ENCODE data around the gene TCEA2. TPM values are rescaled to one million over a fixed set of nuclear protein-coding genes. Genes with fewer than 3 reads are reported as not detected.

Gene TCEA2
- total RNA-seq, 6 experiments from 2014 or later: 14.8 to 45.6 (median 28.6) TPM

GRCh38 chr20:64104667-64105451, 41.9 kb downstream of the TCEA2 start:
- intact Hi-C loops (cut with DNase I): no loop called here
- DNase-seq: peak; percentile 13 to 40 (median 40)

DNA sequence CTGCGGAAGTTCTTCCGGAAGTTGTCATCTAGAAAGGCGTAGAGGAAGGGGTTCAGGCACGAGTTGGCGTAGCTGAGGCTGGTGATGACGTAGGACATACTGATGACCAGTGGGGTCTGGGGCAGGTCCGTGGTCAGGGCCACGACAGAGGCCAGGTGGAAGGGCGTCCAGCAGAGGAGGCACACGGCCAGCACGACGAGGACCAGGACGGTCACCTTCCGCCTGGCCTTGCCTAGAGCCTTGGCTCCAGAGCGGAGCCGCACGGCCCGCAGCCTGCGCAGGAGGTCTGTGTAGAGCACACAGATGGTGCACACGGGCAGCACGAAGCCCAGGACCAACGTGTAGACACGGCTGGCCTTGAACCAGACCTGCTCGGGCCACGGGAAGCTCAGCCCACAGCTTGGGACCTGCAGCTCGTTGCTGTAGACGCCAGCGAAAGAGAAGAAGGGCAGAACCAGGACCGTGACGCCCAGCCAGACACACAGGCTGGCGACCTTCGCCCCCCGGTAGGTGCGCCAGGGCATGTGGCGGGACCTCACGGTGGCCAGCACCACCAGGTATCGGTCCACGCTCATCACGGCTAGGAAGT, 42.9 kb downstream of the TCEA2 start:
- peaks cover 0 to 5% (median 0%) of the 10 kb centered on the region in 4 donors for H3K4me1 ChIP-seq
- ATAC-seq (no peak), DNase-seq (peak in 1 of 3 donors; percentile 43)
- WGBS (ENCODE audit: insufficient coverage, low coverage, low lambda C conversion rate, missing lambda C conversion rate): 60% methylated on average over 2 of the region's 39 CpGs
- no peak for TF ChIP-seq POLR2A (IDR thresholded peaks at IDR 0.05)
- no peak for TF ChIP-seq CTCF (IDR thresholded peaks at IDR 0.05)
- peaks cover 0 to 9% of the 10 kb centered on the region in 2 donors for H3K27me3 ChIP-seq
- no peaks in the 10 kb centered on the region for H3K9me3 ChIP-seq
- H3K36me3 ChIP-seq: no peaks in the 10 kb centered on the region
- no peak overlapping the region for H3K4me3 ChIP-seq
- H3K27ac ChIP-seq: no peak overlapping the region
- intact Hi-C loops (cut with DNase I): no loop called here

More at GRCh38 chr20:64104667-64105451, 41.9 kb downstream of the TCEA2 start:
- Histone ChIP-seq H3K9me3 (no peaks in the 10 kb centered on the region), H3K36me3 (no peaks in the 10 kb centered on the region), H3K4me3 (no peak overlapping the region), H3K27me3 (peaks cover 0 to 9% of the 10 kb centered on the region in 2 donors), H3K27ac (no peak overlapping the region), H3K4me1 (peaks cover 0 to 5% (median 0%) of the 10 kb centered on the region in 4 donors)
- 77% methylated on average over 8 of the region's 25 CpGs for WGBS (ENCODE audit: insufficient coverage, low coverage, low lambda C conversion rate, missing lambda C conversion rate)
- TF ChIP-seq CTCF (IDR thresholded peaks at IDR 0.05) (no peak), POLR2A (IDR thresholded peaks at IDR 0.05) (no peak)
- no peak for ATAC-seq

DNA sequence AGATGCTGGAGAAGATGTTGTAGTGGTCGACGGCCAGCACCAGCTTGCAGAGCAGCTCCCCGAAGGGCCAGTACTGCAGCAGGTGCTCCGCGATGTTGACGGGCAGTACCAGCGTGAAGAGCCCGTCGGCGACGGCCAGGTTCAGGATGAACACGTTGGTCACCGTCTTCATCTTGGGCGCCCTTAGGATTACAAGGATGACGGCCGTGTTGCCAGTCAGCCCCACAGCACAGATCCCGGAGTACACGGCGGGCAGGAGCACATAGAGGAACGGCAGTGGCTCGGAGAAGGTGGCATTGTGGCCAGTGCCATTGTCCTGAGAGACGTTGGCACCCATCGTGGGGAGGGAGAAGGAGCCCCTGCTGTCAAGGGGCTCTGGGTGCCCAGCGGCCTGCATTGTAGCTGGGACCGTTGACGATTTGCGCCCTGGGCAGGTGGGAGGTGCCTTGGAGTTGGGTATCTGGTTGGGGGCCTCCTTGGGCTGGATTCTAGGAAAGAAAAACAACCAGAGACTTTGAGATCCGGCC, 43.5 kb downstream of the TCEA2 start:
- ATAC-seq (no peak), DNase-seq (peak in 1 of 3 donors; percentile 38)
- 75% methylated on average over 6 of the region's 28 CpGs for WGBS (ENCODE audit: insufficient coverage, low coverage, low lambda C conversion rate, missing lambda C conversion rate)
- Histone ChIP-seq H3K27ac (no peak overlapping the region), H3K27me3 (peaks cover 0 to 4% of the 10 kb centered on the region in 2 donors), H3K36me3 (no peaks in the 10 kb centered on the region), H3K9me3 (no peaks in the 10 kb centered on the region), H3K4me1 (peaks cover 0 to 5% (median 0%) of the 10 kb centered on the region in 4 donors), H3K4me3 (no peak overlapping the region)
- TF ChIP-seq POLR2A (IDR thresholded peaks at IDR 0.05) (no peak), CTCF (IDR thresholded peaks at IDR 0.05) (no peak)
- intact Hi-C loops (cut with DNase I): no loop called here

GRCh38 chr20:64106981-64107735, 44.2 kb downstream of the TCEA2 start, which contains the start of gene NPBWR2:
NPBWR2 (minus strand) TSS chr20:64107565; CDS start chr20:64106831, 734 bp downstream.
- no peak for ATAC-seq
- intact Hi-C loops (cut with DNase I): no loop called here
- WGBS (ENCODE audit: insufficient coverage, low coverage, low lambda C conversion rate, missing lambda C conversion rate): no CpG with 5 or more reads among the region's 22 CpGs
- DNase-seq: peak in 1 of 3 donors; percentile 31
- TF ChIP-seq CTCF (IDR thresholded peaks at IDR 0.05) (no peak), POLR2A (IDR thresholded peaks at IDR 0.05) (no peak)
- H3K4me3 ChIP-seq: no peak within 1 kb of the TSS
- H3K27ac ChIP-seq: no peak within 1 kb of the TSS
- peaks cover 0 to 1% (median 0%) of the 10 kb centered on the region in 4 donors for H3K4me1 ChIP-seq
- no peaks in the 10 kb centered on the region for H3K9me3 ChIP-seq
- H3K36me3 ChIP-seq: no peaks in the 10 kb centered on the region
- H3K27me3 ChIP-seq: no peaks in the 10 kb centered on the region
